ENCODE measurements around the gene PTPRT.

DNA sequence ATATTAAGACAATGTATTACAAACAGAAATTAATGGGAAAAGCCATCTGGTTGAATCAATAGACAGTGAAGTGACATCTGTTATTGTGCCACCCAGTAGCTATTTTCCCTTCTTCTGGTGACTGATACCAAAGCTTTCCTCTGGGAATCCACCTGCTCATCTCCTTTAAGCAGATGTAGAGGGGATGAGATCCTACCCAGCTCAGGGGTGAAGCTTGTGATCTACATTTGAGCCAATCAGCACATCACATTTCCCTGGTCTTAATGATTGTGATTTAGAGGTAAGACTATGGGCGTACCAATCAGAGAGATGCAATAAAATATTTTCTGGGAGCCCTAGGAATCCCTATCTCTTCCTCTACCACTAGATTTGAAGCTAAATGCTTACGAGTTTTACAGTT is 782.9 kb downstream of the PTPRT start:
- TF ChIP-seq CTCF (IDR thresholded peaks at IDR 0.05) (no peak), GABPA (IDR thresholded peaks at IDR 0.05; ENCODE audit: low read depth) (no peak), RAD21 (IDR thresholded peaks at IDR 0.05; ENCODE audit: low read length) (no peak), POLR2AphosphoS5 (IDR thresholded peaks at IDR 0.05; ENCODE audit: low read depth, low read length) (no peak), ZBTB33 (IDR thresholded peaks at IDR 0.05; ENCODE audit: borderline replicate concordance, low read depth) (no peak), TAF1 (IDR thresholded peaks at IDR 0.05; ENCODE audit: borderline replicate concordance, low read depth, low read length) (no peak)

All from SK-N-SH (cell line).